Progenitor cell of endocrine pancreas (in vitro differentiated cells): Measurements from ENCODE around the gene CH25H. TPM values are rescaled to one million over a fixed set of nuclear protein-coding genes. Genes with fewer than 3 reads are reported as not detected.
"Not testable (repeated sequence)": the region's sequence is repeated elsewhere in the genome, so short reads cannot be mapped to it uniquely, and the experiment has no call there.

ENCODE experiments used
- DNase-seq: peaks from one replicate; pipeline ENCODE4 v3.0.0; 2021; ENCODE audit warnings: low spot score; ENCODE audit not compliant: unreplicated experiment
- H3K27ac Mint-ChIP-seq: 2 replicates; pipeline ENCODE4 v1.8.0; 2021; ENCODE audit warnings: mild to moderate bottlenecking, moderate library complexity, mixed read lengths
- H3K27me3 Mint-ChIP-seq: 2 replicates; pipeline ENCODE4 v1.8.0; 2021; ENCODE audit warnings: mixed read lengths
- H3K36me3 Mint-ChIP-seq: 2 replicates; pipeline ENCODE4 v1.8.0; 2022; ENCODE audit warnings: mixed read lengths; ENCODE audit not compliant: insufficient read depth
- H3K4me1 Mint-ChIP-seq: 2 replicates; pipeline ENCODE4 v1.8.0; 2021; ENCODE audit warnings: low read depth, mixed read lengths
- H3K4me3 Mint-ChIP-seq: 2 replicates; pipeline ENCODE4 v1.8.0; 2021; ENCODE audit warnings: low read depth, mild to moderate bottlenecking, moderate library complexity, mixed read lengths
- H3K9me3 Mint-ChIP-seq: 2 replicates; pipeline ENCODE4 v1.8.0; 2021; ENCODE audit warnings: low read depth, mixed read lengths
- CTCF ChIP-seq: fragments of 200-600 bp; sonication (generic); IDR thresholded peaks from one replicate; pipeline ENCODE4 v1.5.0; 2021; ENCODE audit warnings: antibody characterized with exemption, mild to moderate bottlenecking; ENCODE audit not compliant: unreplicated experiment
- total RNA-seq: library from RNA; stranded (reverse); gene quantifications from 2 replicates; pipeline ENCODE4 v1.2.1, GENCODE V29; 2021

Gene CH25H
- total RNA-seq, 1 donor from 2014 or later = not detected

GRCh38 chr10:89175816-89176215 lies 31.3 kb downstream of the CH25H start:
- H3K36me3 Mint-ChIP-seq = no peaks in the 10 kb centered on the region

GRCh38 chr10:89173075-89173474 lies 34.0 kb downstream of the CH25H start:
- H3K27ac Mint-ChIP-seq = no peak overlapping the region
- peaks cover 55% of the 10 kb centered on the region for H3K27me3 Mint-ChIP-seq
- H3K4me3 Mint-ChIP-seq = no peak overlapping the region
- no peaks in the 10 kb centered on the region for H3K4me1 Mint-ChIP-seq
- H3K9me3 Mint-ChIP-seq = no peaks in the 10 kb centered on the region
- no peak for TF ChIP-seq CTCF
- H3K36me3 Mint-ChIP-seq = no peaks in the 10 kb centered on the region
- no peak for DNase-seq

More at GRCh38 chr10:89175816-89176215, 31.3 kb downstream of the CH25H start:
- H3K9me3 Mint-ChIP-seq = no peaks in the 10 kb centered on the region
- H3K27me3 Mint-ChIP-seq = peaks cover 47% of the 10 kb centered on the region
- no peak for DNase-seq
- no peak overlapping the region for H3K4me3 Mint-ChIP-seq
- TF ChIP-seq CTCF = no peak
- H3K27ac Mint-ChIP-seq = no peak overlapping the region
- H3K4me1 Mint-ChIP-seq = no peaks in the 10 kb centered on the region

- no peak for DNase-seq
- Mint-ChIP-seq H3K4me3 (no peak overlapping the region), H3K4me1 (no peaks in the 10 kb centered on the region), H3K36me3 (no peaks in the 10 kb centered on the region), H3K27me3 (peaks cover 57% of the 10 kb centered on the region), H3K27ac (no peak overlapping the region), H3K9me3 (no peaks in the 10 kb centered on the region)
- TF ChIP-seq CTCF = no peak
Measured at GRCh38 chr10:89171996-89172395, 35.1 kb downstream of the CH25H start.

GRCh38 chr10:89171263-89171872 lies 35.7 kb downstream of the CH25H start:
- Mint-ChIP-seq H3K27ac (no peak overlapping the region), H3K4me1 (no peaks in the 10 kb centered on the region), H3K9me3 (no peaks in the 10 kb centered on the region), H3K27me3 (peaks cover 61% of the 10 kb centered on the region), H3K36me3 (no peaks in the 10 kb centered on the region), H3K4me3 (no peak overlapping the region)
- no peak for TF ChIP-seq CTCF
- no peak for DNase-seq

- not testable (repeated sequence) for H3K36me3 Mint-ChIP-seq, DNase-seq, H3K9me3 Mint-ChIP-seq, H3K4me1 Mint-ChIP-seq, H3K27ac Mint-ChIP-seq, H3K4me3 Mint-ChIP-seq
- peaks cover 76% of the 10 kb centered on the region for H3K27me3 Mint-ChIP-seq
Measured at GRCh38 chr10:89168354-89168900, 38.7 kb downstream of the CH25H start.

GRCh38 chr10:89167915-89168314 lies 39.2 kb downstream of the CH25H start:
- no peak for TF ChIP-seq CTCF
- H3K27me3 Mint-ChIP-seq = peaks cover 76% of the 10 kb centered on the region
- no peak for DNase-seq
- H3K4me1 Mint-ChIP-seq = no peaks in the 10 kb centered on the region
- no peak overlapping the region for H3K4me3 Mint-ChIP-seq
- H3K27ac Mint-ChIP-seq = no peak overlapping the region
- H3K36me3 Mint-ChIP-seq = no peaks in the 10 kb centered on the region
- no peaks in the 10 kb centered on the region for H3K9me3 Mint-ChIP-seq
